ENCODE data around the gene P2RY6.

Gene P2RY6

DNA sequence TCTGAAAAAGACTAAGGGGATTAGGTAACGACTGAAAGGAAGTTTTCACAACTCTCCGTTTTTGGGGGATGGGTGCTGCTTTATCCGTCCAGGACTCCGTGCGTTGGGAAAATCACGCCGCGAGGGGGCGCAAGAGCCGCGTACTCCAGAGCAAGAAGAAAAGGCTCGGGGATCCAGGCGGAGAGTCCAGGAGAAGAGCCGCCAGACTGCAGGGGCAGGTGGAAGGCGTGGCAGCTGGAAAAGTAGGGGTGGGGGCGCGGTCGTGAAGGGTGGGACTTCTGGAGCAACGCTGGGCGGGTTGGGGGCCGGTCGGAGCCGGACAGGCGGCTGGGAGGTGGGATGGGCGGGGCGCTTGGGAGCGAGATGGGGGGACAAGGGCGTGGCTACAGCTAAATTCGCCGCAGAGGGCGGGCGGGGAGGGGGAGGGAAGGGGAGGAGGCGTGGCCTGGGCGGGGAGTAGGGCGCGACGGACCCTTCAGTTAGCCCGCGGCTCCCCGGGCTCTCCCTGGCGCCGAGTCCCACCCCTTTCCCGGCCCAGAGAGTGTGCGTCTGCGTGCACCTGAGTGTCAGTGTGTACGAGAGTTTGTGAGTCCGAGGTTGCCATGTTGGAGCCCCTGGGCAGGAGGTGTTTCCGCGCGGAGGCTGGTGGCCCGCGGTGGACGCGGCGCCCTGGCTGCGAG is 35.3 kb downstream of the P2RY6 start:
- Mint-ChIP-seq H3K27ac (no peak overlapping the region), H3K27me3 (peaks cover 28% of the 10 kb centered on the region)

DNA sequence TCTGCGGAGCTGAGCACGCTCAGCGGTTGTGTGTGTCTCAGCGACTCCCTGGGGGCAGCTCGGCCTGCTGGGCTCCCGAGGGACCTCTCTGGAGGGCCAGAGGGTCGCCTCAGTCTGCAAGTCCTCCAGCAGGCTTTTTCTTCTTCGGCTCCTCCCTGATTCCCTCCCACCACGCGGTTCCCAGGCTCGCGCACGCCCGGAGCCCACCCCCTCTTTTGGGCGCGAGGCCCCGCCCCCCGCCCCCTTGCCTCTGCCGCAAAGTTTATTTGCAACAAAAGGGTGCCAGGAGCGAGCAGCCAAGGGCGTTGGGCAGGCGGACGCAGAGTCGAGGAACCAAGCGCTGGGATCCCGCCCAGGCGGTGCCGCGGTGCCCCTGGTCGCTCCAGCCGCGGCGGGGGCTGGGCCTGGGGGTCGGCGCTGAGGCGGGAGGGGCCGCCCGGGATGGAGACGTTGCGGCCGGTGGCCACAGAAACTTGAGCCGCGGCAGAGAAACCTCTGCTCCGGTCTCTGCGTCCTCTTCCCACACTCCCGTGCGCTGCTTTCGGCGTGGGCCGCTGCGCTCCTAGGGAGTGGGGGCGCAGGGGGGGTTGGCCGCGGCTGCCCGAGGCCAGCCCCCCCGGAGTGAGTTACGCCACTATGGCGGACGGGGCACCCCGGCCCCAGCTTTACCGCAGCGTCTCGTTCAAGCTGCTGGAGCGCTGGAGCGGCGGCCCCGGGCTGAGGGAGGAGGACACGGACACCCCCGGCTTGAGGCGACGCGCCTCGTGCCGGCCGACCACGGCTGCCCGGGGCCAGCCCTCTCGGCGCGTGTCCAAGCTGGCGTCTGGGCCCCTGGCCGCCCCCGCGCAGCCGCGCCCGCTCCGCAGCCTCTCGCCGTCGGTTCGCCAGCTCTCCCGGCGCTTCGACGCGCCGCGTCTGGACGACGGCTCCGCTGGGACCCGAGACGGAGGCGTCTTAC is 36.1 kb downstream of the P2RY6 start, which contains the start of gene ARHGEF17:
ARHGEF17 (plus strand) TSS at position 274 of the 958 bp plus-strand sequence; CDS start at position 637, 363 bp downstream.
- Mint-ChIP-seq H3K4me1 (ENCODE audit: low read depth) (peaks cover 10% of the 10 kb centered on the region), H3K4me3 (peak within 1 kb of the TSS; percentile 81), H3K9me3 (no peaks in the 10 kb centered on the region), H3K27me3 (peaks cover 28% of the 10 kb centered on the region), H3K27ac (no peak within 1 kb of the TSS), H3K36me3 (ENCODE audit: low read depth) (no peaks in the 10 kb centered on the region)
- peak; percentile 43 for DNase-seq

More for the DNA sequence above, 35.3 kb downstream of the P2RY6 start:
- Mint-ChIP-seq H3K36me3 (ENCODE audit: low read depth) (no peaks in the 10 kb centered on the region), H3K4me1 (ENCODE audit: low read depth) (peaks cover 10% of the 10 kb centered on the region), H3K9me3 (no peaks in the 10 kb centered on the region), H3K4me3 (peak overlapping the region; percentile 81)
- peak; percentile 94 for DNase-seq

DNA sequence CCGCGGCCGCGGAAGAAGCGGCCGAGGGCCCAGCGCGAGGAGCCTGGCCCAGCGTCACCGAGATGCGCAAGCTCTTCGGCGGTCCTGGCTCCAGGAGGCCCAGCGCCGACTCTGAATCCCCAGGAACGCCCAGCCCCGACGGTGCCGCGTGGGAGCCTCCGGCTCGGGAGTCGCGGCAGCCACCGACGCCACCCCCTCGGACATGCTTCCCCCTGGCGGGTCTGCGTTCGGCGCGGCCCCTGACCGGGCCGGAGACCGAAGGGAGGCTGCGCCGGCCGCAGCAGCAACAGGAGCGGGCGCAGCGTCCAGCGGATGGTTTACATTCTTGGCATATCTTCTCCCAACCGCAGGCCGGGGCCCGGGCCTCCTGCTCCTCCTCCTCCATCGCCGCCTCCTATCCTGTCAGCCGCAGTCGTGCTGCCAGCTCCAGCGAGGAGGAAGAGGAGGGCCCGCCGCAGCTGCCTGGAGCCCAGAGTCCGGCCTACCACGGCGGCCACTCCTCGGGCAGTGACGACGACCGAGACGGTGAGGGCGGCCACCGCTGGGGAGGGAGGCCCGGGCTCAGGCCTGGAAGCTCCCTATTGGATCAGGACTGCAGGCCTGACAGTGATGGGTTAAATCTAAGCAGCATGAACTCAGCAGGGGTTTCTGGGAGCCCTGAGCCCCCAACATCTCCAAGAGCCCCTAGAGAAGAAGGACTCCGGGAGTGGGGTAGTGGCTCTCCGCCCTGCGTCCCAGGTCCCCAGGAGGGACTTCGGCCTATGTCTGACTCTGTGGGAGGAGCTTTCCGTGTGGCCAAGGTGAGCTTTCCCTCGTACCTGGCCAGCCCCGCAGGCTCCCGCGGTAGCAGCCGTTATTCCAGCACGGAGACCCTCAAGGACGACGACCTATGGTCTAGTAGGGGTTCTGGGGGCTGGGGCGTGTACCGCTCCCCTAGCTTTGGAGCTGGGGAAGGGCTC is 37.1 kb downstream of the P2RY6 start:
- no peaks in the 10 kb centered on the region for H3K36me3 Mint-ChIP-seq (ENCODE audit: low read depth)
- H3K4me1 Mint-ChIP-seq (ENCODE audit: low read depth): peaks cover 10% of the 10 kb centered on the region
- H3K27me3 Mint-ChIP-seq: peaks cover 26% of the 10 kb centered on the region
- H3K4me3 Mint-ChIP-seq: no peak overlapping the region
- no peak overlapping the region for H3K27ac Mint-ChIP-seq
- no peak for DNase-seq
- no peaks in the 10 kb centered on the region for H3K9me3 Mint-ChIP-seq

DNA sequence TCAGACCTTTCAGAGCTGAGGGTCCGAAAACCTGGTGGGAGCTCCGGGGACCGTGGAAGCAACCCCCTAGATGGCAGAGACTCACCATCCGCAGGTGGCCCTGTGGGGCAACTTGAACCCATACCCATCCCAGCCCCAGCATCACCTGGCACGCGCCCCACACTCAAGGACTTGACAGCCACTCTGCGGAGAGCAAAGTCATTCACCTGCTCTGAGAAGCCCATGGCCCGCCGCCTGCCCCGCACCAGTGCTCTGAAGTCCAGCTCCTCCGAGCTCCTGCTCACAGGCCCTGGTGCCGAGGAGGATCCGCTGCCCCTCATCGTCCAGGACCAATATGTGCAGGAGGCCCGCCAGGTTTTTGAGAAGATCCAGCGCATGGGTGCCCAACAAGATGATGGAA is 37.9 kb downstream of the P2RY6 start:
- H3K4me3 Mint-ChIP-seq: no peak overlapping the region
- no peaks in the 10 kb centered on the region for H3K9me3 Mint-ChIP-seq
- H3K36me3 Mint-ChIP-seq (ENCODE audit: low read depth): no peaks in the 10 kb centered on the region
- no peak for DNase-seq
- H3K4me1 Mint-ChIP-seq (ENCODE audit: low read depth): peaks cover 10% of the 10 kb centered on the region
- H3K27me3 Mint-ChIP-seq: peaks cover 26% of the 10 kb centered on the region
- H3K27ac Mint-ChIP-seq: no peak overlapping the region

DNA sequence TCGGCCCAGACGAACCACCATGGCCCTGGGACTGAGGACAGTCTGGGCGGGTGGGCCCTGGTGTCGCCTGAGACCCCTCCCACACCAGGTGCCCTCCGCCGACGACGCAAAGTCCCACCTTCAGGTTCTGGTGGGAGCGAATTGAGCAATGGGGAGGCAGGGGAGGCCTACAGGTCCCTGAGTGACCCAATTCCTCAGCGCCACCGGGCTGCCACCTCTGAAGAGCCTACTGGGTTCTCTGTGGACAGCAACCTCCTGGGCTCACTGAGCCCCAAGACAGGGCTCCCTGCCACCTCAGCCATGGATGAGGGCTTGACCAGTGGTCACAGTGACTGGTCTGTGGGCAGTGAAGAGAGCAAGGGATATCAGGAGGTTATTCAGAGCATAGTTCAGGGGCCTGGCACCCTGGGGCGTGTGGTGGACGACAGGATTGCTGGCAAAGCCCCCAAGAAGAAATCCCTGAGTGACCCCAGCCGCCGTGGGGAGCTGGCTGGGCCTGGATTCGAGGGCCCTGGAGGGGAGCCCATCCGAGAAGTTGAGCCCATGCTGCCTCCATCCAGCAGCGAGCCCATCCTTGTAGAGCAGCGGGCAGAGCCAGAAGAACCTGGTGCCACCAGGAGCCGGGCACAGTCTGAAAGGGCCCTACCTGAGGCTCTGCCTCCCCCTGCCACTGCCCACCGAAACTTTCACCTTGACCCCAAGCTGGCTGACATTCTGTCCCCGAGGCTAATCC is 38.7 kb downstream of the P2RY6 start:
- DNase-seq: no peak
- no peaks in the 10 kb centered on the region for H3K9me3 Mint-ChIP-seq
- H3K27me3 Mint-ChIP-seq: peaks cover 21% of the 10 kb centered on the region
- no peaks in the 10 kb centered on the region for H3K36me3 Mint-ChIP-seq (ENCODE audit: low read depth)
- peaks cover 10% of the 10 kb centered on the region for H3K4me1 Mint-ChIP-seq (ENCODE audit: low read depth)
- H3K4me3 Mint-ChIP-seq: no peak overlapping the region
- no peak overlapping the region for H3K27ac Mint-ChIP-seq

DNA sequence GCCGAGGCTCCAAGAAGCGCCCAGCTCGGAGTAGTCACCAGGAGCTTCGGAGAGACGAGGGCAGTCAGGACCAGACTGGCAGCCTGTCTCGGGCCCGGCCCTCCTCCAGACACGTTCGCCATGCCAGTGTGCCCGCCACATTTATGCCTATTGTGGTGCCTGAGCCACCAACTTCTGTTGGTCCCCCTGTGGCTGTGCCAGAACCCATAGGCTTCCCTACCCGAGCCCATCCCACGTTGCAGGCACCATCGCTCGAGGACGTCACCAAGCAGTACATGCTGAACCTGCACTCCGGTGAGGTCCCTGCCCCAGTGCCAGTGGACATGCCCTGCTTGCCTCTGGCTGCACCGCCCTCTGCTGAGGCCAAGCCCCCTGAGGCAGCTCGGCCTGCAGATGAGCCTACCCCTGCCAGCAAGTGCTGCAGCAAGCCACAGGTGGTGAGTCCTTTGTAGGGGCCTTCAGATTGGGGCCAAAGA is 39.3 kb downstream of the P2RY6 start:
- no peaks in the 10 kb centered on the region for H3K9me3 Mint-ChIP-seq
- H3K4me3 Mint-ChIP-seq: no peak overlapping the region
- no peak overlapping the region for H3K27ac Mint-ChIP-seq
- H3K4me1 Mint-ChIP-seq (ENCODE audit: low read depth): peaks cover 9% of the 10 kb centered on the region
- no peak for DNase-seq
- peaks cover 19% of the 10 kb centered on the region for H3K27me3 Mint-ChIP-seq
- H3K36me3 Mint-ChIP-seq (ENCODE audit: low read depth): no peaks in the 10 kb centered on the region

DNA sequence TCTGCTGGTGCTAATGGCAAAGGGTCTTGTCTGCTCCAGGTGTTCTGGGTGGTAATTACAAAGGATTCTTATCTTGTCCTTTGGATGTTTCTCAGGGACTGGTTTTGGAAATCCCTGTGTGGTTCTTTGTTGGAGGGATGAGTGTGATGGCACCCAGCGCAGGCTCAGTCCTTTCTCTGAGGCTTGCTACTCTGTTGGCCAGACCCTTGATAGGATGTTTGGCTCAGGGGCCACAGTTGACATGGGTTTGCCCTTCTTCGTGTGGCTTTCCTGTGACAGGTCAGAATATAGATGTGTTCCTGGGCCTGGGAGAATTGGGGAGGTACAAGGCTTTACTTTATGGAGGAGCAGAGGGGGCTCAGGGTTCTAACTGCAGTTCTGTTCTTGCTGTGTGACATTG is 39.9 kb downstream of the P2RY6 start:
- peaks cover 13% of the 10 kb centered on the region for H3K27me3 Mint-ChIP-seq
- H3K27ac Mint-ChIP-seq: no peak overlapping the region
- no peak for DNase-seq
- H3K4me3 Mint-ChIP-seq: no peak overlapping the region
- peaks cover 3% of the 10 kb centered on the region for H3K4me1 Mint-ChIP-seq (ENCODE audit: low read depth)
- no peaks in the 10 kb centered on the region for H3K9me3 Mint-ChIP-seq
- no peaks in the 10 kb centered on the region for H3K36me3 Mint-ChIP-seq (ENCODE audit: low read depth)

DNA sequence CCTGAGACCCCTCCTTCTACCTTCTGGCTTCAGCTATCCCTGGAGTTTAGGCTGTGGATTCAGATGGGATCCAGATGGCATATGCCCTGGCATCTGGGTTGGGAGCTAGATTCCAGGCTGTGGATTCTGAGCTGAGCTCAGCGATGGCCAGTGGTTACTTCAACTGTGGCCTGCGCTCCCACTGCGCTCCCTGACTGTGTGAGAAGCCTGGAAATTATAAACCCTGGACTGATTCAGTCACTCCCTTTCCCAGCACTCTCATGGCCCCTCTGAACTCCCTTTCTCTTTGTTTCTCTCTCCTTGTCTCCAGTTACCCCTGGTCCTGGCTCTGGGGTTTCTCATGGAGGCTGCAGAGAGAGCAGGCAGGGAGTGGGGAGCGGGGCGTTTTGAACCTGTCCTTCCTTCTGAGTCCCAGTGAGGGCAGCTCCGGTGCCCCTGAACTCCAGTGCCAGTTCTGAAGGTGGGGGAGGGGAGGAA is 40.8 kb downstream of the P2RY6 start:
- Mint-ChIP-seq H3K4me1 (ENCODE audit: low read depth) (no peaks in the 10 kb centered on the region), H3K4me3 (no peak overlapping the region), H3K27ac (no peak overlapping the region), H3K27me3 (peaks cover 10% of the 10 kb centered on the region), H3K36me3 (ENCODE audit: low read depth) (no peaks in the 10 kb centered on the region), H3K9me3 (no peaks in the 10 kb centered on the region)
- DNase-seq: no peak

DNA sequence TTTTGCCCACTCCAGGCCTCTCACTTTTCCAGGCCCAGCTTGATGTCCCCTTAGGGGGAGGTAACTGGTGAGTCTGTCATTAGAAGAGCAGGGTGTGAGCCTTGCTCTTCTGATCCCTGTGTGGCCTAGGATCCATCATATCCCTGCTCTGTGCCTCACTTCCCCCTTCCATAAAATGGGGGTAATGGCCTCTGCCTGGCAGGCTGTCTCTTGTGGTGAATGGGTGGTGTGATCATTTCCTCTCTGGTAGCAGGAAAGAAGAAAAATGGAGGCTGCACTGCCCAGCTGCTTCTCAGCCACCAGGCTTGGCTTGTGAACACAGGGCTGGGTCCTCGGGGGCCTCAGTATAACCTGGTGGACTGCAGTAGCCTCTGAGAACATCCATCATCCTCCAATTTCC is 41.5 kb downstream of the P2RY6 start:
- Mint-ChIP-seq H3K36me3 (ENCODE audit: low read depth) (no peaks in the 10 kb centered on the region), H3K9me3 (no peaks in the 10 kb centered on the region), H3K4me3 (no peak overlapping the region), H3K4me1 (ENCODE audit: low read depth) (no peaks in the 10 kb centered on the region), H3K27ac (no peak overlapping the region), H3K27me3 (peaks cover 10% of the 10 kb centered on the region)
- no peak for DNase-seq

DNA sequence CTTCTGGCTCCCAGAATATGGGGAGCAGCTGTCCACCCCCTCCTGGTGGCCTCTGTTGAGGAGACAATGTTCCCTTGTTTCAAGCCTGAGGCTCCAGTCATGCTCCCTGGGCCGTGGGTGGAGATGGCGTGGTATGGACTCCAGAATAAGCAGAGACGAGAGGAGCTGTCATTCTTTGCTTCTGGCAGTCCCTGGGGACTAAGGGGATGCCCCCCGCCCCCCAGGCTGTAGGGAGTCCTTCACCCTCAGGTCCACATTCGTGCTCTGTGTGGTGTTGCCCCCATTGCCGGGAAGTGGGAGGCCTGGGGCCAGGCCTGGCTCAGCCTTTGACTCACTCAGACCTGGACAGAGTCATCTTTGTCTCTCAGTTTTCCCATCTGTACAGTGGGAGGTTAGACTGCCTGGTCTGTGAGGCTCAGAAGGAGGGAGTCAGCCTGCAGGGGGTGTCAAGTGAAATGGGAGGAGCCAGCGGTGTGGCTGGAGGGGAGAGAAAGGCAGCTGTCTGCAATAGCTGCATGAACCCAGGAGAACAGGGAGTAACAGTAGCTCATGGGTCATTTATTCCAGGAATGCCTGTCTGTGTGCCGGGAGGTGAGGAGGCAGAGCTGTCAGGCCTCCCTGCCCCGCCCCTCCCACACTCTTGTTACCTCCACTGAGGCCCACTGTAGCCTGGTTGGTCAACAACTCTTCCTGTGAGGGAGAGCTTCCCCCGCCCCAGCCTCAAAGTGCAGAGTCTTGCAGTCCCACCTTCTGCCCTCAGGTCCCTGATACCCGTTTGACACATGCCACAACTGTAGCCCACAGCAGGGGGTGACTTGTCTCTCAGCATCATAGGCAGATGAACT is 42.2 kb downstream of the P2RY6 start:
- DNase-seq: no peak
- Mint-ChIP-seq H3K27me3 (peaks cover 10% of the 10 kb centered on the region), H3K9me3 (no peaks in the 10 kb centered on the region), H3K27ac (peak overlapping the region; percentile 8), H3K4me3 (no peak overlapping the region), H3K4me1 (ENCODE audit: low read depth) (no peaks in the 10 kb centered on the region), H3K36me3 (ENCODE audit: low read depth) (no peaks in the 10 kb centered on the region)

DNA sequence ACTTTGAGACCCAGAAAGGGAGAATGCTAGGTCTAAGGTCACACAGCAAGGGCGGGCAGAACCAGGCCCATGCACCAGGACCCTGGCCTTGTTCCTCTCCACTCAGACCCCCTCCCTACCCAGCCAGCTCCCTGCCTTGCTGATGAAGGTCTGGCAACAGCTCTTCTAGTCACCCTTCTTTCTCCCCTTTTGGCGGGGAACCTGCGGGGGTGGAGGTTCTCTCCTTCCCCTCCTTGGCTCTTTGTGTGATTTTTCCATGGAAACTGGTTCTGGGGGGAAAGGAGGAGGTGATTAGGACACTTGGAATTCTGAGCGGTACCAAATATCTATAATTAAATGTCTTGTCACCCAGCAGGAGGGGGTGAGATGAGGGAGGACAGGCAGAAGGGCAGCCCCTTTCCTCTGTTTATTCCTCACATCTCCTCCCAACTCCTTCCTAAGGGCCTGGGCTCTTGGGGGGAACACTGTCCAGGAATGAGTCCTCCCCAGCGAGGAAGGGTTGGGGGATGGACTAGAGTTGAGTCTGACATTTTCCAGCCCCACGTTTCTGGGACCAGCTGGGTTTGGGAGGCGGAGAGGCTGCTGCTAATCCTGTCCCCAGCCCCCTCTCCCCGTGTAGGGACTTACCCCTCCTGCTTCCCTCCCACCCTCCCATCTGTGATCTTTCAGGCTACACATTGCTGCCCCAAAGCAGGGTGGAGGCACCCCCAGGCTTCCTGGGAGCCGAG is 43.3 kb downstream of the P2RY6 start:
- H3K9me3 Mint-ChIP-seq: no peaks in the 10 kb centered on the region
- DNase-seq: no peak
- no peak overlapping the region for H3K27ac Mint-ChIP-seq
- H3K4me3 Mint-ChIP-seq: no peak overlapping the region
- H3K27me3 Mint-ChIP-seq: no peaks in the 10 kb centered on the region
- H3K36me3 Mint-ChIP-seq (ENCODE audit: low read depth): no peaks in the 10 kb centered on the region
- H3K4me1 Mint-ChIP-seq (ENCODE audit: low read depth): no peaks in the 10 kb centered on the region

DNA sequence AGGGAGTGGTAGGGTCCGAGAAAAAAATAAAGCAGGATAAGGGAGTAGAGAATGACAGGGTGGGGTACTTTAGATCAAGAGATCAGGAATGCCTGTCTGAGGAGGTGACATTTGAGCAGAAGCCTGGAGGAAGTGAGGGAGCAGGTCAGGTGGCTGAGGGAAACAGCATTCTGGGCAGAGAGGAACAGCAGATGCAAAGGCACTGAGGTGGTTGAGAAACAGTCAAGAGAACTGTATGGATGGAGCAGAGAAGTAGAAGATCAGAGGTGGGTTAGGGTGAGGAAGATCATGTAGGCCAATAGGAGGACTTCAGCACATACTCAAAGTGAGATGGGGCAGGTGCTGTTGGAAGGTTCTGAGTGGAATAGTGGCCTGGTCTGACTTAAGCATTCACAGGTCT is 44.3 kb downstream of the P2RY6 start:
- Mint-ChIP-seq H3K36me3 (ENCODE audit: low read depth) (no peaks in the 10 kb centered on the region), H3K27ac (no peak overlapping the region), H3K27me3 (no peaks in the 10 kb centered on the region), H3K9me3 (no peaks in the 10 kb centered on the region), H3K4me1 (ENCODE audit: low read depth) (peaks cover under 1% of the 10 kb centered on the region), H3K4me3 (no peak overlapping the region)
- DNase-seq: no peak

Data from activated T-cell treated with anti-CD3 and anti-CD28 coated beads, Interleukin-2, amount 50 U/mL, for 24 hours (primary cell).